ENCODE measurements around the gene EDA.

Gene EDA

GRCh38 chrX:70029863-70030262 is 413.9 kb downstream of the EDA start:
- no peak for DNase-seq

- peak; percentile 50 to 72 (median 60) for DNase-seq
These were observed 414.4 kb downstream of the EDA start for GRCh38 chrX:70030301-70030767.

- no peak for DNase-seq
These were observed 416.9 kb downstream of the EDA start for GRCh38 chrX:70032792-70033191.

- peak; percentile 23 to 52 (median 33) for DNase-seq
These were observed 417.6 kb downstream of the EDA start for GRCh38 chrX:70033348-70034051.

- DNase-seq = no peak
These were observed 418.7 kb downstream of the EDA start for GRCh38 chrX:70034646-70035045.

GRCh38 chrX:70038515-70038914 is 422.6 kb downstream of the EDA start:
- no peak for DNase-seq

GRCh38 chrX:70038951-70039350 is 423.0 kb downstream of the EDA start:
- no peak for DNase-seq

GRCh38 chrX:70039758-70040157 is 423.8 kb downstream of the EDA start:
- no peak for DNase-seq

GRCh38 chrX:70041993-70042392 is 426.1 kb downstream of the EDA start:
- DNase-seq = no peak

- no peak for DNase-seq
These were observed 426.8 kb downstream of the EDA start for GRCh38 chrX:70042399-70043371.

GRCh38 chrX:70043685-70044084 is 427.8 kb downstream of the EDA start:
- DNase-seq = no peak

- no peak for DNase-seq
These were observed 428.8 kb downstream of the EDA start for GRCh38 chrX:70044541-70045245.

GRCh38 chrX:70046978-70047377 is 431.1 kb downstream of the EDA start:
- peak in 3 of 4 experiments; percentile 1 to 19 (median 15) for DNase-seq

GRCh38 chrX:70049406-70049805 is 433.5 kb downstream of the EDA start:
- DNase-seq = no peak

GRCh38 chrX:70049925-70050324 is 434.0 kb downstream of the EDA start, which contains the start of gene AWAT2:
TSS of gene AWAT2 (minus strand) at chrX:70049938. CDS start at chrX:70049932, 6 bp downstream.
- DNase-seq = peak; percentile 12 to 53 (median 50)

GRCh38 chrX:70052895-70053615 is 437.1 kb downstream of the EDA start:
- DNase-seq = no peak

GRCh38 chrX:70054391-70054790 is 438.5 kb downstream of the EDA start:
- DNase-seq = no peak

- no peak for DNase-seq
These were observed 446.2 kb downstream of the EDA start, which contains the start of gene OTUD6A for GRCh38 chrX:70062076-70062475. TSS of gene OTUD6A (plus strand) at chrX:70062457. CDS start at chrX:70062525, 68 bp downstream.

GRCh38 chrX:70062961-70063550 is 447.1 kb downstream of the EDA start:
- no peak for DNase-seq

- DNase-seq = no peak
These were observed 450.7 kb downstream of the EDA start for GRCh38 chrX:70066646-70067045.

GRCh38 chrX:70079297-70079696 is 463.4 kb downstream of the EDA start:
- no peak for DNase-seq

GRCh38 chrX:70079870-70080269 is 464.0 kb downstream of the EDA start:
- no peak for DNase-seq

Measured in suppressor macrophage (primary cell).